ENCODE data around the gene PTP4A1.

Gene PTP4A1

GRCh38 chr6:63589952-63590411 is 17.7 kb downstream of the PTP4A1 start:
- TF ChIP-seq POLR2A (IDR thresholded peaks at IDR 0.05; ENCODE audit: low read depth, low read length) (no peak), POLR2AphosphoS5 (IDR thresholded peaks at IDR 0.05; ENCODE audit: low read depth, low read length) (no peak), TAF1 (IDR thresholded peaks at IDR 0.05; ENCODE audit: borderline replicate concordance, low read depth, low read length) (no peak)
- FAIRE-seq (no peak), DNase-seq (ENCODE audit: insufficient read length) (no peak)

DNA sequence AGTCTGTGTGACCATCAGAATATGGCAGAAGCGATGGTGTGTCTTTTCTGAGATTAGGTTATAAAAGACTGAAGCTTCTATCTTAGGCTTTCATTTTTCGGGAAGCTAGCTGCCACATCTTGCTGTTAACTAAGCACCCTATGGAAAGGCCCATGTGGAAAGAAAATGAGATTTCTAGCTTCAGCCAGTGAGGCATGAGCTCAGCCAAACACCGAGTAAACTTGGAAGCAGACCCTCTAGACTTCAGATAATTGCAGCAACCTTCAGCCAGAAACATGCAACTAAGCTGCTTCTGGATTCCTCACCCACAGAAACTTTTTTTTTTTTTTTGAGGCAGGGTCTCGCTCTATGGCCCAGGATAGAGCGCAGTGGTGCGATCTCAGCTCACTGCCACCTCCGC is 20.6 kb downstream of the PTP4A1 start:
- FAIRE-seq (no peak), DNase-seq (ENCODE audit: insufficient read length) (no peak)
- TF ChIP-seq POLR2AphosphoS5 (IDR thresholded peaks at IDR 0.05; ENCODE audit: low read depth, low read length) (no peak), TAF1 (IDR thresholded peaks at IDR 0.05; ENCODE audit: borderline replicate concordance, low read depth, low read length) (no peak), POLR2A (IDR thresholded peaks at IDR 0.05; ENCODE audit: low read depth, low read length) (no peak)

GRCh38 chr6:63597141-63598048 is 25.1 kb downstream of the PTP4A1 start:
- FAIRE-seq = no peak
- TF ChIP-seq POLR2A (IDR thresholded peaks at IDR 0.05; ENCODE audit: low read depth, low read length) (no peak), TAF1 (IDR thresholded peaks at IDR 0.05; ENCODE audit: borderline replicate concordance, low read depth, low read length) (no peak)
- no peak for DNase-seq (ENCODE audit: insufficient read length)

GRCh38 chr6:63598049-63599036 is 26.1 kb downstream of the PTP4A1 start:
- TF ChIP-seq POLR2A (IDR thresholded peaks at IDR 0.05; ENCODE audit: low read depth, low read length) (no peak), POLR2AphosphoS5 (IDR thresholded peaks at IDR 0.05; ENCODE audit: low read depth, low read length) (no peak), TAF1 (IDR thresholded peaks at IDR 0.05; ENCODE audit: borderline replicate concordance, low read depth, low read length) (no peak)
- peak; percentile 95 for FAIRE-seq
- DNase-seq (ENCODE audit: insufficient read length) = peak; percentile 36

DNA sequence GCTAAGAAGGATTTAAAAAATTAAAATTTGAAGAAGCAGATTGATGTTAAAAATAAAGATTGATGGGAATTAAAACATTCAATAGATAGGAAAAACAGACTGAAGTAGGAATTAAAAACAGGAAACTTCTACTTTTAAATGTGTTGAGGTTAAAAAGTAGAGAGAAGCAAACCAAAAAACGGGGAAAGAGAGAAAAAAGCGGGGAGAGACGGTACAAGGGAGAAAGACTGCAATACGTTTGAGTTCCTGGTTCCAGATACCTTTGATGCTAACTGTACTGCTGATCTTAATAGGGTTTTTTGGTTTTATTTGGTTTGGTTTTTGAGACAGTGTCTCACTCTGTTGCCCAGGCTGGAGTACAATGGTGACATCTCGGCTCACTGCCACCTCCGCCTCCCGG is 27.0 kb downstream of the PTP4A1 start:
- DNase-seq (ENCODE audit: insufficient read length) = no peak
- no peak for FAIRE-seq
- TF ChIP-seq TAF1 (IDR thresholded peaks at IDR 0.05; ENCODE audit: borderline replicate concordance, low read depth, low read length) (no peak), POLR2AphosphoS5 (IDR thresholded peaks at IDR 0.05; ENCODE audit: low read depth, low read length) (no peak), POLR2A (IDR thresholded peaks at IDR 0.05; ENCODE audit: low read depth, low read length) (no peak)

GRCh38 chr6:63600136-63600535 is 27.9 kb downstream of the PTP4A1 start:
- no peak for FAIRE-seq
- TF ChIP-seq TAF1 (IDR thresholded peaks at IDR 0.05; ENCODE audit: borderline replicate concordance, low read depth, low read length) = no peak
- no peak for TF ChIP-seq POLR2A (IDR thresholded peaks at IDR 0.05; ENCODE audit: low read depth, low read length)
- TF ChIP-seq POLR2AphosphoS5 (IDR thresholded peaks at IDR 0.05; ENCODE audit: low read depth, low read length) = no peak
- DNase-seq (ENCODE audit: insufficient read length) = no peak

GRCh38 chr6:63609231-63609630 is 37.0 kb downstream of the PTP4A1 start:
- no peak for DNase-seq (ENCODE audit: insufficient read length)
- no peak for TF ChIP-seq TAF1 (IDR thresholded peaks at IDR 0.05; ENCODE audit: borderline replicate concordance, low read depth, low read length)
- no peak for TF ChIP-seq POLR2AphosphoS5 (IDR thresholded peaks at IDR 0.05; ENCODE audit: low read depth, low read length)
- TF ChIP-seq POLR2A (IDR thresholded peaks at IDR 0.05; ENCODE audit: low read depth, low read length) = no peak

DNA sequence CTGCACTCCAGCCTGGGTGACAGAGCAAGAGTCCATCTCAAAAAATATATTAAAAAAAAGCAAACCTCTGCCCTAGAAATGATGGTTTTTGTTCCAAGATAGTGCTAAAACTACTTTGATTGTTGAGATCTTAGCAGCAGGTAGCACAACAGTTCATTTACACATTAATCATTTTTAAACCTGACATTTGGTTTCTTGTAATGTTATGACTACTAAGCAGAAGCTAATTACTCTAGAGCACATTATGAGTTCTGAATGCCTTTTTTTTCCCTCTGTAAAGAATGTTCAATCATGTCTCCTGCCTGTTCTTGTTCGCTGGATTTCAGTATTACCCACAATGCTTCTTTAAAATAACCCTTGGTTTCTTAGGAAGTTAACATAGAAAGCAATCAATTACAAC is 38.7 kb downstream of the PTP4A1 start:
- TF ChIP-seq TAF1 (IDR thresholded peaks at IDR 0.05; ENCODE audit: borderline replicate concordance, low read depth, low read length) (no peak), POLR2A (IDR thresholded peaks at IDR 0.05; ENCODE audit: low read depth, low read length) (no peak), POLR2AphosphoS5 (IDR thresholded peaks at IDR 0.05; ENCODE audit: low read depth, low read length) (no peak)
- DNase-seq (ENCODE audit: insufficient read length) (no peak), FAIRE-seq (no peak)

More at GRCh38 chr6:63609231-63609630, 37.0 kb downstream of the PTP4A1 start:
- FAIRE-seq = no peak

DNA sequence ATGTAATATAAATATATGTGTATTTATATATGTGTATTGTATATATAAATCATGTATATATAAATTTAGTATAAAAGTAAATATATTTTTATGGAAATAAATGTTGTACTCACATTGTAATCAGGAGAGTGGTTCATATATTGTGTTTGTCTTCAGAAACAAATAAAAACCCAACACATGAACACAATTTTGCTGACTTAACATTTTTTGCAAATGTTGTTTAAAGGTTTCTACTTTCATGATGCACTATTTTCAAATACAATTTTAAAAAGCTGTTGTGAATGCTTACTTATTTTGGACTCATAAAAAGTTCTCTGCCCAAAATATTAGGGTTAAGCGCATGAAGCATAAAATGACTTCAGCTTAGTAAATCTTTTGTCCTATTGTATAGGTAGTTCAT is 39.3 kb downstream of the PTP4A1 start:
- FAIRE-seq (no peak), DNase-seq (ENCODE audit: insufficient read length) (no peak)
- TF ChIP-seq POLR2AphosphoS5 (IDR thresholded peaks at IDR 0.05; ENCODE audit: low read depth, low read length) (no peak), TAF1 (IDR thresholded peaks at IDR 0.05; ENCODE audit: borderline replicate concordance, low read depth, low read length) (no peak), POLR2A (IDR thresholded peaks at IDR 0.05; ENCODE audit: low read depth, low read length) (no peak)

GRCh38 chr6:63615590-63615989 is 43.3 kb downstream of the PTP4A1 start:
- DNase-seq (ENCODE audit: insufficient read length) (no peak), FAIRE-seq (no peak)
- no peak for TF ChIP-seq POLR2A (IDR thresholded peaks at IDR 0.05; ENCODE audit: low read depth, low read length)
- no peak for TF ChIP-seq POLR2AphosphoS5 (IDR thresholded peaks at IDR 0.05; ENCODE audit: low read depth, low read length)
- TF ChIP-seq TAF1 (IDR thresholded peaks at IDR 0.05; ENCODE audit: borderline replicate concordance, low read depth, low read length) = no peak

Data from GM12892 (cell line).